Esophagus squamous epithelium (tissue), 4 donors: ENCODE results near the gene SMARCA2.

ENCODE experiments used
- CTCF ChIP-seq, 6 experiments: fragments of 450-650 bp in 4 of 6; fragments of 200-600 bp in 2 of 6; sonication (generic) in 2 of 6; IDR thresholded peaks; one replicate each; pipeline ENCODE4 v1.5.1; 2016 to 2019; ENCODE audit warnings: antibody characterized with exemption in 6 of 6, mild to moderate bottlenecking in 4 of 6, moderate library complexity in 4 of 6
- POLR2A ChIP-seq, 4 donors: fragments of 450-650 bp; IDR thresholded peaks; one replicate each; pipeline ENCODE4 v1.6.1; 2017; ENCODE audit warnings: antibody characterized with exemption in 4 of 4, mild to moderate bottlenecking in 4 of 4, moderate library complexity in 3 of 4

- no peak for TF ChIP-seq CTCF (IDR thresholded peaks at IDR 0.05)
- no peak for TF ChIP-seq POLR2A (IDR thresholded peaks at IDR 0.05)
Observed at GRCh38 chr9:2180704-2181103, 165.6 kb downstream of the SMARCA2 start.
